Chondrocyte (in vitro differentiated cells): ENCODE data around the gene MOCS1. TPM values are rescaled to one million over a fixed set of nuclear protein-coding genes. Genes with fewer than 3 reads are reported as not detected.

Source experiments
- DNase-seq: peaks from one replicate; pipeline ENCODE4 v3.0.0; 2021; ENCODE audit warnings: mixed read lengths, low spot score
- H3K27ac Mint-ChIP-seq: one replicate; pipeline ENCODE4 v1.8.0; 2021; ENCODE audit warnings: mild to moderate bottlenecking, moderate library complexity, mixed read lengths; ENCODE audit not compliant: unreplicated experiment
- H3K27me3 Mint-ChIP-seq: 2 replicates; pipeline ENCODE4 v1.8.0; 2021; ENCODE audit warnings: low read depth, mixed read lengths
- H3K36me3 Mint-ChIP-seq: 2 replicates; pipeline ENCODE4 v1.8.0; 2021; ENCODE audit warnings: low read depth, mixed read lengths
- H3K4me1 Mint-ChIP-seq: 2 replicates; pipeline ENCODE4 v1.8.0; 2021; ENCODE audit warnings: low read depth, mild to moderate bottlenecking, mixed read lengths
- H3K4me3 Mint-ChIP-seq: one replicate; pipeline ENCODE4 v1.8.0; 2021; ENCODE audit warnings: mild to moderate bottlenecking, moderate library complexity, mixed read lengths; ENCODE audit not compliant: unreplicated experiment
- H3K9me3 Mint-ChIP-seq: 2 replicates; pipeline ENCODE4 v1.8.0; 2021; ENCODE audit warnings: low read depth, mixed read lengths
- total RNA-seq: library from RNA; stranded (reverse); gene quantifications from 3 replicates; pipeline ENCODE4 v1.2.1, GENCODE V29; 2021
- TF ChIP-seq, protein P1 (sequence below): fragments of 200-600 bp; sonication (generic); IDR thresholded peaks from 2 replicates; pipeline ENCODE4 v1.5.0; 2021; ENCODE audit warnings: antibody characterized with exemption, mild to moderate bottlenecking, moderate library complexity

The MOCS1 gene
- total RNA-seq, 1 donor from 2014 or later = 35.2 TPM

DNA sequence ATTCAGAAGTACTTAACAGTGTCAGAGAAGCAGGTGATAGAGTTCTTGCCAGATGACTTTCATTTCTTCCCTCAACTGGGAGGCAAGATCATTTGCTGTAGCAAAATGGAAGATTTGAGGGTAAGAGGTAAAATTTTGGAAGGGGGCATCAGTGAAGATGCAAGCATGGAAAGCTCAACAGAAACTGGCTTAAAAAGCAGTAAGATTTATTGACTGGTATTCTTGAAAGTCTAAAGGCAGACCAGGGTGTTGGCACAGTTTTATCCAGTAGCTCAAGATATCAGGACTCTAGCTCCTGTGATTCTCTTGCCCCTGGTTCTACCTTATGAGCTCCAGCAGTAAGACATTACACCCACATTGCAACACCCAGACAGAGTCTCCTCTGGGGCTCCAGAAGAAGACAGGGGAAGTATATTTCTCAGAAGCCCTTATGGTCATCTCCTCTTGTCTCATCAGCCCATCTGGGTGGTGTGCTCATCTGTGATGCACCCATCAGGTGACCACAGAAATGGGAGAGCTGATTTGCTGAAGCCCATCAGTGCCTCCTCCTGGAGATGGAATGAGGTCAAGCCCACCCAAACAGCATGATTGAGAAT lies 16.0 kb upstream of the MOCS1 start:
- H3K36me3 Mint-ChIP-seq = no peaks in the 10 kb centered on the region
- TF ChIP-seq, protein P1, sequence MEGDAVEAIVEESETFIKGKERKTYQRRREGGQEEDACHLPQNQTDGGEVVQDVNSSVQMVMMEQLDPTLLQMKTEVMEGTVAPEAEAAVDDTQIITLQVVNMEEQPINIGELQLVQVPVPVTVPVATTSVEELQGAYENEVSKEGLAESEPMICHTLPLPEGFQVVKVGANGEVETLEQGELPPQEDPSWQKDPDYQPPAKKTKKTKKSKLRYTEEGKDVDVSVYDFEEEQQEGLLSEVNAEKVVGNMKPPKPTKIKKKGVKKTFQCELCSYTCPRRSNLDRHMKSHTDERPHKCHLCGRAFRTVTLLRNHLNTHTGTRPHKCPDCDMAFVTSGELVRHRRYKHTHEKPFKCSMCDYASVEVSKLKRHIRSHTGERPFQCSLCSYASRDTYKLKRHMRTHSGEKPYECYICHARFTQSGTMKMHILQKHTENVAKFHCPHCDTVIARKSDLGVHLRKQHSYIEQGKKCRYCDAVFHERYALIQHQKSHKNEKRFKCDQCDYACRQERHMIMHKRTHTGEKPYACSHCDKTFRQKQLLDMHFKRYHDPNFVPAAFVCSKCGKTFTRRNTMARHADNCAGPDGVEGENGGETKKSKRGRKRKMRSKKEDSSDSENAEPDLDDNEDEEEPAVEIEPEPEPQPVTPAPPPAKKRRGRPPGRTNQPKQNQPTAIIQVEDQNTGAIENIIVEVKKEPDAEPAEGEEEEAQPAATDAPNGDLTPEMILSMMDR = no peak
- H3K9me3 Mint-ChIP-seq = no peaks in the 10 kb centered on the region
- no peaks in the 10 kb centered on the region for H3K4me1 Mint-ChIP-seq
- no peak for DNase-seq
- peaks cover 3% of the 10 kb centered on the region for H3K27me3 Mint-ChIP-seq
- H3K27ac Mint-ChIP-seq = no peak overlapping the region
- no peak overlapping the region for H3K4me3 Mint-ChIP-seq

GRCh38 chr6:39948199-39948791 lies 14.0 kb upstream of the MOCS1 start:
- no peak overlapping the region for H3K27ac Mint-ChIP-seq
- TF ChIP-seq, protein P1 = no peak

DNA sequence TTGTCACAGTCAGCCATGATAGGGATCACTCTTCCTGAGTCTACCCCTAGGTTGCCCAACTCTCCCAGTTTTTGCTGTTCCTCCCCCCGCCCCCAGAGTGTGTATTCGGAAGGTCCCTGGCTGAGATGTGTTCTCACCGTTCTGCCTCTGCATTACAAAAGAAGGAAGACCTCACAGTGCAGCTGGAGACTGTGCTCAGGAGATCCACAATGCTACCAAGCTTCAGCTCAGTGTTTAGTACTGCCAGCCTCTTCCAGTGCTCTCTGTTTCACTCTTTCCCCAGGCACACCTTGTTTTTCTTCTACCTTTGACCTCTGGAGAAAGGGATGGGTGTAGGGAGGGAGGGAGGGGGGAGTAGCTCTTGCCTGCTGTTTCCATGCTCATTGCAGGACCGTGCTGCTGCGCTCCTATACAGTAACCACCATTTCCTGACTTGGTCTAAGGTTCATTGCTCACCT lies 13.4 kb upstream of the MOCS1 start:
- TF ChIP-seq, protein P1 = no peak
- Mint-ChIP-seq H3K27ac (no peak overlapping the region), H3K9me3 (no peaks in the 10 kb centered on the region)

More at GRCh38 chr6:39948199-39948791, 14.0 kb upstream of the MOCS1 start:
- H3K27me3 Mint-ChIP-seq = peaks cover 3% of the 10 kb centered on the region
- no peaks in the 10 kb centered on the region for H3K36me3 Mint-ChIP-seq
- no peaks in the 10 kb centered on the region for H3K9me3 Mint-ChIP-seq
- DNase-seq = no peak
- H3K4me3 Mint-ChIP-seq = no peak overlapping the region
- no peaks in the 10 kb centered on the region for H3K4me1 Mint-ChIP-seq

DNA sequence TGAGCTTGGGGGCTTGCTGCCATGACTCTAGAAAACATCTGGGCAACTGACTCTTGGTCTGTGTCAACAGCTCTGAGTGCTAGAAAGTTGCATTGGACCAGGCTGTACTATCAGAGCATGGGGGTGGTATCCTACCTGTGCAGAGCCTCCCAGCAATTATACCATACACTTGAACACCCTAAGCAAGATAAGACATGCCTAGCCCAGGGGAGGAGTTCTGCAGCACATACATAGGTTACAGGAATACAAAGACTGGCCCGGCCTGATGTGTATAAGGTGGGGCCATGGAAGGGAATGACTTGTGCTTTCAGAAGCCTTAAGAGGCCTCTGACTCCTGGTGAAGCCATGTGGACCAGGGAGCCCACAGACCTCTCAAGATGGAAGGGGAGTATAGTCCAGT lies 11.4 kb upstream of the MOCS1 start:
- peaks cover 3% of the 10 kb centered on the region for H3K27me3 Mint-ChIP-seq
- DNase-seq = no peak
- peaks cover 9% of the 10 kb centered on the region for H3K4me1 Mint-ChIP-seq
- H3K27ac Mint-ChIP-seq = no peak overlapping the region
- no peak overlapping the region for H3K4me3 Mint-ChIP-seq
- H3K9me3 Mint-ChIP-seq = no peaks in the 10 kb centered on the region
- TF ChIP-seq, protein P1 = no peak
- no peaks in the 10 kb centered on the region for H3K36me3 Mint-ChIP-seq

More for the DNA sequence above, 13.4 kb upstream of the MOCS1 start:
- Mint-ChIP-seq H3K36me3 (no peaks in the 10 kb centered on the region), H3K4me3 (no peak overlapping the region), H3K4me1 (no peaks in the 10 kb centered on the region), H3K27me3 (peaks cover 3% of the 10 kb centered on the region)
- no peak for DNase-seq

DNA sequence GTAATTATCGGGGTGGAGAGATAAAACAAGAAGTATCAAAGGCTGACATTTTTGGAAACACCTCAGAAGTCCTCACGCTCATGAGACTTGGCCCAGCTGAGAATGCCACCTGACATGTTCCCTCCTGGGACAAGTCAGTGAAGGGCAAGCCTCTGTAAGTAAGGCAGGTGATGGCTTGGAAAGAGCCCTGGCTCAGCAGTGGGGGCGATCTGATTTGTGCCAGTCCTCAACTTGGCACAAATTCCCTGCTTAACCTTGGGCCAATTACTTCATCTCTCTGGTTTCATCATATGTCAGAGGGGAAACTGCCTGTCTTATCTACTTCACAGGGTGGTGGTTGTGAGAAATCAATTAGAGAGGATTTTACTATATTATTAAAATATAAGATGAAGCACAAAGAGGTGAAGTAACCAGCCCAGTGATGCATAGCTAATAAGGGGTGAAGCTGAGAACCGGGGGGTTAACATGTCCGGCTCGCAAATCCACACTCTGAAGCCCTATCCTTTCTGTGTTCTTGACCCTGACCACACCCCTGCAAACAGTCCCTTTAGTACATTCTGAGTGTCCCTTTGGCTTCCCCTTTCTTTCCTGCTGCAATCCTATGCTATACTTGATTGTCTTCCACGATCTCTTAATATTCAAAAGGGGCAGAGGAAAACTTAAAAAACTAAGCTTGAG lies 8.8 kb upstream of the MOCS1 start:
- TF ChIP-seq, protein P1 = no peak

More for the DNA sequence above, 8.8 kb upstream of the MOCS1 start:
- no peak for DNase-seq
- no peak overlapping the region for H3K4me3 Mint-ChIP-seq
- no peak overlapping the region for H3K27ac Mint-ChIP-seq
- peaks cover 19% of the 10 kb centered on the region for H3K4me1 Mint-ChIP-seq
- H3K27me3 Mint-ChIP-seq = peaks cover 3% of the 10 kb centered on the region
- no peaks in the 10 kb centered on the region for H3K36me3 Mint-ChIP-seq
- H3K9me3 Mint-ChIP-seq = no peaks in the 10 kb centered on the region
